Loucy (cell line): Measurements from ENCODE around the gene CCDC149.

Experiments
- H2AFZ ChIP-seq: fragments of 200-600 bp; sonication (generic); 2 replicates; pipeline ENCODE4 v1.6.0; 2016; ENCODE audit warnings: antibody characterized with exemption, mild to moderate bottlenecking, low read length, moderate library complexity
- H3F3A ChIP-seq: fragments of 200-600 bp; 2 replicates; pipeline ENCODE4 v1.6.0; 2016; ENCODE audit warnings: antibody characterized with exemption, low read depth, mild to moderate bottlenecking
- H3K27me3 ChIP-seq: fragments of 200-600 bp; sonication (generic); 2 replicates; pipeline ENCODE4 v1.6.1; 2014; ENCODE audit warnings: low read length, mild to moderate bottlenecking; ENCODE audit not compliant: insufficient read depth, poor library complexity, severe bottlenecking
- H3K36me3 ChIP-seq: fragments of 200-600 bp; sonication (generic); 2 replicates; pipeline ENCODE4 v1.6.1; 2016; ENCODE audit warnings: low read length; ENCODE audit not compliant: insufficient read depth
- H3K4me1 ChIP-seq: fragments of 200-600 bp; sonication (generic); 2 replicates; pipeline ENCODE4 v1.5.1; 2014; ENCODE audit warnings: low read length, mild to moderate bottlenecking; ENCODE audit not compliant: insufficient read depth, poor library complexity, severe bottlenecking
- H3K4me2 ChIP-seq: fragments of 200-600 bp; sonication (generic); 2 replicates; pipeline ENCODE4 v1.6.0; 2014; ENCODE audit warnings: antibody characterized with exemption, low read length, low read depth, mild to moderate bottlenecking; ENCODE audit not compliant: poor library complexity, severe bottlenecking
- H3K4me3 ChIP-seq: fragments of 200-600 bp; sonication (generic); 2 replicates; pipeline ENCODE4 v1.5.1; 2014; ENCODE audit warnings: low read length, mild to moderate bottlenecking, mixed read lengths; ENCODE audit not compliant: poor library complexity, severe bottlenecking
- H3K79me2 ChIP-seq: fragments of 200-600 bp; sonication (generic); 2 replicates; pipeline ENCODE4 v1.6.1; 2014; ENCODE audit warnings: low read length; ENCODE audit not compliant: insufficient read depth
- H3K9ac ChIP-seq: fragments of 200-600 bp; sonication (generic); 2 replicates; pipeline ENCODE4 v1.6.0; 2014; ENCODE audit warnings: mild to moderate bottlenecking, low read depth, low read length, moderate library complexity; ENCODE audit not compliant: poor library complexity, severe bottlenecking
- H3K9me2 ChIP-seq: fragments of 200-600 bp; sonication (generic); replicated peaks from 2 replicates; pipeline ENCODE4 v1.6.1; 2016; ENCODE audit warnings: low read depth, low read length, mixed read lengths
- H3K9me3 ChIP-seq: fragments of 200-600 bp; sonication (generic); 2 replicates; pipeline ENCODE4 v1.6.1; 2014; ENCODE audit warnings: mild to moderate bottlenecking, antibody characterized with exemption, low read length, low read depth; ENCODE audit not compliant: insufficient read depth
- H4K20me1 ChIP-seq: fragments of 200-600 bp; sonication (generic); 2 replicates; pipeline ENCODE4 v1.6.0; 2014; ENCODE audit warnings: antibody characterized with exemption, low read length, mild to moderate bottlenecking; ENCODE audit not compliant: insufficient read depth, poor library complexity, severe bottlenecking
- CTCF ChIP-seq: fragments of 200-600 bp; sonication (generic); conservative IDR thresholded peaks from 2 replicates; pipeline ENCODE4 v1.5.1; 2014; ENCODE audit warnings: mild to moderate bottlenecking, antibody characterized with exemption, low read length
- EZH2phosphoT487 ChIP-seq: fragments of 200-600 bp; IDR thresholded peaks from 2 replicates; pipeline ENCODE4 v1.6.1; 2018; ENCODE audit warnings: antibody characterized with exemption, mild to moderate bottlenecking, moderate library complexity, borderline replicate concordance

CCDC149 gene

GRCh38 chr4:24930151-24930550 lies 17.3 kb upstream of the CCDC149 start:
- Histone ChIP-seq H3K4me1 (no peaks in the 10 kb centered on the region), H3K9ac (no peak overlapping the region), H2AFZ (no peak overlapping the region), H3K4me2 (no peak overlapping the region), H3K27me3 (no peaks in the 10 kb centered on the region), H3K36me3 (no peaks in the 10 kb centered on the region), H3K4me3 (no peak overlapping the region), H4K20me1 (no peaks in the 10 kb centered on the region), H3K9me3 (no peaks in the 10 kb centered on the region), H3F3A (no peaks in the 10 kb centered on the region), H3K9me2 (no peaks in the 10 kb centered on the region), H3K79me2 (no peaks in the 10 kb centered on the region)
- no peak for TF ChIP-seq EZH2phosphoT487
- no peak for TF ChIP-seq CTCF

GRCh38 chr4:24928708-24929107 lies 15.9 kb upstream of the CCDC149 start:
- Histone ChIP-seq H3K36me3 (no peaks in the 10 kb centered on the region), H3K79me2 (no peaks in the 10 kb centered on the region), H4K20me1 (no peaks in the 10 kb centered on the region), H2AFZ (no peak overlapping the region), H3K27me3 (no peaks in the 10 kb centered on the region), H3K4me3 (no peak overlapping the region), H3K4me2 (no peak overlapping the region), H3F3A (no peaks in the 10 kb centered on the region), H3K9me3 (no peaks in the 10 kb centered on the region), H3K9ac (no peak overlapping the region), H3K4me1 (no peaks in the 10 kb centered on the region), H3K9me2 (no peaks in the 10 kb centered on the region)
- TF ChIP-seq CTCF (no peak), EZH2phosphoT487 (no peak)

- H3K79me2 ChIP-seq = no peaks in the 10 kb centered on the region
- no peak overlapping the region for H3K4me3 ChIP-seq
- no peaks in the 10 kb centered on the region for H3K27me3 ChIP-seq
- no peaks in the 10 kb centered on the region for H3F3A ChIP-seq
- H3K9ac ChIP-seq = no peak overlapping the region
- TF ChIP-seq CTCF = no peak
- TF ChIP-seq EZH2phosphoT487 = no peak
- no peaks in the 10 kb centered on the region for H3K9me2 ChIP-seq
- H3K36me3 ChIP-seq = no peaks in the 10 kb centered on the region
- no peaks in the 10 kb centered on the region for H4K20me1 ChIP-seq
- no peaks in the 10 kb centered on the region for H3K9me3 ChIP-seq
- H2AFZ ChIP-seq = no peak overlapping the region
- H3K4me1 ChIP-seq = no peaks in the 10 kb centered on the region
- no peak overlapping the region for H3K4me2 ChIP-seq
Observed at GRCh38 chr4:24927049-24927448, 14.2 kb upstream of the CCDC149 start.
